Activated gamma-delta T cell treated with Interleukin-2 at 50 U/mL for 16 hours (primary cell): ENCODE data around the gene OR2S2.
A peak's percentile ranks its signal among the peaks of the same experiment; 100 is the strongest.
"Not testable (repeated sequence)": the region's sequence is repeated elsewhere in the genome, so short reads cannot be mapped to it uniquely, and the experiment has no call there.

ENCODE experiments used
- DNase-seq: peaks from one replicate; pipeline ENCODE4 v3.0.0-alpha.2; 2020

The OR2S2 gene

GRCh38 chr9:35960039-35960655 lies 2.2 kb upstream of the OR2S2 start:
- no peak for DNase-seq

DNA sequence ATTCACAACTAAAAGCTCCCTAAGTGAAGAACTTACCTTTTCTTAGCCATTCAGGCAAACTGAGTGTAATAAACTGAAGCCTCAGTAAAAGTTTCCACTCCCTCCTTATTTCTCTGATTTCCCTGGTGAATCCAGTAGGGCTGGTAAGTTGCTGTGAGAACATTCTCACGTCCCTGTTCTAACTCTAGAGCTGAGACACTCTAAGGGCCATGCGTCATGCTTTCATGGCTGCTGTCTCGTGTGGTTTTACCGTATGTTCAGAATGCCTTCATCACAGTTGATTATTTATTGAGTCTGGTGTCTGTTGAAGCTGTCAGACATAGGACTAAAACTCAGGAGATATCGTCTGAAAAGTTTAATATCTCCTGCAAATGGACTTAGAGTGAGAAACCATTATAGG lies 1.3 kb downstream of the OR2S2 start:
- no peak for DNase-seq

GRCh38 chr9:35954942-35955546 lies 2.9 kb downstream of the OR2S2 start:
- peak; percentile 29 for DNase-seq

DNA sequence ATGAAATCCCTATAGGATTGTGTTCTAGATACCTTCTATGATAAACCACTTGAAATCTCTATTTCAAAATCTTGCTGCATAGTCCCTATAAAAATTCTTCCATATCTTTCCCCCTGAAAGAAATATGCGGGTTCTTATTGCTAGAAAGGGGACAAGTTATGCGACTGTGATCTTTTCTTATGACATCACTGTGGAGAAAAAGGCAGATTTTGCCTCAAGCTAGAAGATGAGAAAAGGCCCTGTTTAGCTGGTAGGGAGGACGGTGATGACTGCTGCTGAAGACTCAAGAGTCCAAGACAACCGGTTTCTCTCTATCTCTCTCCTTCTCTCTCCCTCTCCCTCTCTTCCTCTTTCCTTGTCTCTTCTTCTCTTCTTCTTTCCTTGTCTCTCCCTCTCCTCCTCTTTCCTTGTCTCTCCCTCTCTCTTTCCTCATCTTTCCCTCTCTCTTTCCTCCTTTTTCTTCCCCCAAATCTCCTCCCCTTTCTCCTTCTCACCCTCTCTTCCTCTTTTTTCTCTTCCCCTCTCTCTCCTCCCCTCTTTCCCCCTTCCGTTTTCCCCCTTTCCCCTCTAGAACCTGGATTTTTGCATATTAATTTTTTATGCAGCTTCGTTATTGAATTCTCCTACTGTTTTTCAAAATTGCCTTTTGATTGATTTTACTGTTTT lies 5.3 kb downstream of the OR2S2 start:
- DNase-seq, result no peak

DNA sequence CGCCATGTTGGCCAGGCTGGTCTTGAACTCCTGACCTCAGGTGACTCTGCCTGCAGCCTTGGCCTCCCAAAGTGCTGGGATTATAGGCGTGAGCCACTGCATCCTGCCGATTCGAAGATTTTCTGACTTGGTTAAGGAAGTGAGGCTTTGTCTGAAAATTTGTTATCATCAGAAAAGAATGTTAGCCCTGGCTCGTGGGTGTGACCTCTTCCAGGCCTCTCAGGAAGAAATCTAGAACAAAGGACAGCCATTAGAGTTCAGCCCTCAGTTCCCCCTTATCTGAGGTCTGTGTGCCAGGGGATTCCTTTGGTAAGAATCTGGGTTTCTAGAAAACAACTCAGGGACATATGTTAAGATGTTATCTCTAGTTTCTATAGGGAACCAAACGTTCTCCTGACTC lies 6.2 kb downstream of the OR2S2 start:
- DNase-seq, result no peak

DNA sequence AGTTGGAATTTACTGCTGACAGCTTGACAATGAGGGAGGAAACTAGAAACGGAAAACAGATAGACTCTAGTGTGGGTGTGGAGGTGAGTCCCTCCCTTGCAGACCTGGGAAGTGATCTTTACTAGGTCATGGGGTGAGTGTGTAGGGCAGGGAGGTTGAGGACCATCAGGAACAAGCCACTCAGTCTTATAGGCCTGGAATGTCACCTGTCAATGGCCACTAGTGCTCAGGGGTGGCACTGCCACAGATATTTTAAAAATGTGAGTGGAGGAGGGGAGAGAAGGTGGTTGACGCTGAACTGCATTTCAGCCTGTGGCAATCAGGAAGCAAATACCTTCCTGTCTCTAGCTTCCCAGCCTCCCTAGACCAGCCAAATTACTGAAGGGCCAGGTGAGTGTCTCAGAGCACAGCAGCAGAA lies 9.0 kb downstream of the OR2S2 start:
- no peak for DNase-seq

DNA sequence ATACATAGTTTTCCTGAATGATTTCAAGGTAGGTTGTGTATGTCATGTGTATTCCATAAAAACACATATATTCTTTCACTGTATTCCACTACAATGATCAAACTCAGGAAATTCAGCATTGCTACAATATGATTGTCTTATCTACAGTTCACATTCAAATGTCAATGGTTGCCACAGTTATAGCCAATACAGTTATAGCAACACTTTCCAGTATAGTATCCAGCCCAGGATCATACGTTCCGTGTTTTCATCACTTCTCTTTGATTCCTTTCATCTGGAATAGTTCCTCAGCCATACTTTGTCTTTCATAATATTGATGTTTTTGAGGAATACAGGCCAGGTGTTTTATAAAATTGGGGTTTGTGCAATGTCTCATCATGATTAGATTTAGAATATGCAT lies 9.5 kb downstream of the OR2S2 start:
- DNase-seq, result no peak

GRCh38 chr9:35945341-35946018 lies 12.5 kb downstream of the OR2S2 start:
- DNase-seq, result peak; percentile 54

DNA sequence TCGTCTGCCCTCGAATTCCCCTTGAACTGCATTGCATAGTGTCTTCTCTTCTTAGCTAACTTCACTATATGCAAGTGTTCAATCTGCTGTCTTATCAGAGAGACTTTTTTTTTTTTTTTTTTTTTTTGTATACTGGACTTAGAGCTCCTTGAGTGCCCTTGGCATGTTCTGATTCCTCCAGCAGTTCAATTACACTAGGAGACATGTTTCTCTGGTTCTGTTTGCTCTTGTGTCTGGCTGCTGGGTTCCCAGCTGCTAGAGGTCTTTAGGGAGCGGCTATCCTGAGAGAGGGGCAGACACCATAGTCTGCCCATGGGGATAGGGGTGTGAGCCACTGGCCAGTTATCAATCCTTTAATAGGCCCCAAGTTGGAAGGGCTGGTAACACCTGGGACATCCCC lies 13.1 kb downstream of the OR2S2 start:
- DNase-seq, result no peak

DNA sequence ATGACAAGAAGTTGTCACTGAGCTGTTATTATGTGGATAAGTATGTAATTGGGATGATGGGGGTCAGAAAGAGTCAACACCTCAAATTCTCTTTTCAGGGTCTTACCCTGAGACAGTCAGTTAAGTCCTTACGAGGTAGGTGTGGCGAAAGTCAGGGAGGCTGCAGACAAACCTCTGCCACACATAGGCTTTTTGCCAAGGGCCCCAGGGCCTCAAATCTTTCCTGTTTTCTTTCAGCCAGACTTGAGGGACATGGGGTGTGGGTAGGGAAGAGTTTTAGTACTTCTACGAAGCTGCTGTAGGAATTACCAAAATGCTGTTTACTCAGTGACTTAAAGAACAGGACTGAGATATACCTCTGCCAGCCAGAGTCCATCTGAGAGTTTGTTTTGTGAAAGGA lies 13.8 kb downstream of the OR2S2 start:
- no peak for DNase-seq

DNA sequence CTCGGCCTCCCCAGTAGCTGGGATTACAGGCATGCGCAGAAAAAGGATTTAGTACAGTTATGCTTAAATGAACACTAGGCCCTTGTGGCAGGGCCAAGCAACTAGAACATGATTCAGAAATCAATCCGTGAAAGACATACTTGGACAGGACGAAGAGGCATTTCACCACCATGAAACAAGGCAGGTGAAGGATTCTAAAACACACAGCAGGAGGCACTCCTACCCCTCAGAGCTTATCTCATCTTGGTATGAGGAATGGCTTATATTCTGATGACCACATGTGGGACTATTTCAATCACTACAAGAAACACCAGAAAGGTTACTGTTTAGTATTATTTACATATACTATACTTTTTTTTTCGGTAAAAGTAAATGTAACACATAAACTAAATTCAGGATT lies 15.7 kb downstream of the OR2S2 start:
- no peak for DNase-seq

GRCh38 chr9:35940458-35941407 lies 17.2 kb downstream of the OR2S2 start:
- peak; percentile 9 for DNase-seq

DNA sequence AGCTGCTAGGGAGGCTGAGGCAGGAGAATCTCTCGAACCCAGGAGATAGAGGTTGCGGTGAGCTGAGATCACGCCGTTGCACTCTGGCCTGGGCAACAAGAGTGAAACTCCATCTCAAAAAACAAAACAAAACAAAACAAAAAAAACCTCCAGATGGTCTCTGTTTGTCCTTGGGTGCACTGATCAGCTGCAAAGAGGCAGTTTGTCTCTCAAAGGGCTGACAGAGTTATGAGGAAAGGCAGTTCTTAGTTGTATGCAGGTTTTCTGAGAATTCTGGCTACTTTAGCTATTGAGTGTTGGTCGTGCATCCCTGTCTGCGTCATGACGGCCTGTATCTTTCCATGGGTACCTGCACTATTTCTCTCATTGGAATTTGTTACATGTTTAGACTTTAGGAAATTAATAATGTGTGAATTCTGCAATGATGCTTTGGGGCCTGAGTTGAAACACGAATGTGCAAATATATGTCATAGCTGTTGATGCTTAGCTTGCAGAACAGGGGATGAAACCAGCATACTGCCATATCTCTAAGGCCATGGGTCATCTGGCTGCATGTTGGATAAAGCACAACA lies 18.2 kb downstream of the OR2S2 start:
- DNase-seq, result no peak

- no peak for DNase-seq
Measured at GRCh38 chr9:35938474-35939356, 19.2 kb downstream of the OR2S2 start.

DNA sequence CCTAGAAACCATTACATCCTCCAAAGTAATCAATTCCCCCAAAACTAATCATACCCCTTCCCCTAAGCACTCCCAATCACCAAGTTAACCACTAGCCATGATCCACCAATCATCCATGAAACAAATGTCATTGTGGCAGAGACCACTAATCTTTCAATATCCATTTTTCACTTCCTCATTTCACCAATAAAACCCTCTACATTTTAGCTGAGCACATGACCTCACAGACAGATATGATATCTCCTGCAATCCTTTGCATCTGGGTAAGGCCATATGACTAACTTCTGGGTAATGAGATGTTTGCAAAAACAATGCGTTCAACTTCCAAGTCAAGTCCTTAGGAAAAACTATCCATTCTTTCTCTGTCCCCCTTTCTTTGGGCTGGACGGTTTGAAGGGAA lies 20.7 kb downstream of the OR2S2 start:
- DNase-seq, result no peak

DNA sequence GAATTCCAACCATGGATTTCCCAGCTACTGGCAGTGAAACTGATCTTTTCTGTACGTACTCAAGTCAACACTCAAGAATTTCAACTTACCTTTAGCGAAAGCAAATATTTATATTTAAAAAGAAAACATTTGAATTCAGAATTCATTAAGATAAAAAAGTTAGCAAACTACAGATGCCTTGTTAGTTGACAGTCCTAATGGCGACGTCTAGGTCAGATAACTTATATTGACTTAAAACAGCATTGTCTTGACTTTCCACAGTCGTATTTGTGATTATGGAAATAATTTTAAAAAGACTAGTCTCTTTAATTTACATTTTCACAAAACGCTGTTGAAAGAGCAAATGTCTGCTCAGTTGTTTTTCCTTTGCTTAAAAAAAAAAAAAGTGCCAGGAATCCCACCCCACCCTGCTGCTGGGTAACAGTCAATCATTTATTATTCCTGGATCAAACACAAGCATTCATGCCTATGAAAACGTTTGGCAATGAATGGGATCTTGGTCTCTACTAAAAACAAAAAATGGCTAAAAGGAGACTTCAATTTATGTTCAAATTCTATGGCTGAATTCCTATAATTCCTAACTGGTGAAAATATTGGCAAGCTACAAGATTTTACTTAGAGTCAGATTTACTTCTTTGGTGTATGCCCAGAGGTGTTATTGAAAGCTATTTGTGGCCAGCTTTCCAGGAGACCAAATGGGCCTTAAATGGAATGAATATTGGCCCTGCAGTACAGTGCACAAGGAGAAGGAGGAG lies 22.0 kb downstream of the OR2S2 start:
- no peak for DNase-seq

DNA sequence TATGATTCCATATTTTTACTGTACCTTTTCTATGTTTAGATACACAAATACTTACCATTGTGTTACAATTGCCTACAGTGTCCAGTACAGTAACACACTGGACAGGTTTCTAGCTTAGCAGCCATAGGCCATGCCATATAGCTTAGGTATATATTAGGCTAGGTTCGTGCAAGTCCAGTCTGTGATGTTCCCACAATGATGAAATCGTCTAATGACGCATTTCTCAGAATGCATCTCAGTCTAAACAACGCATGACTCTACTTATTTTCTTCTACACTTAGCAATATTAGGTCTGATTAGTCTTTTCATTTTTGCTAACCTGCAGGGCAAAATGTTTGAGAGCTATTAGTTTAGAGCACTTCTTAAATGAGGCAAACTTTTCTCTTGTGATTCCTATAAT lies 22.7 kb downstream of the OR2S2 start:
- DNase-seq, result no peak

DNA sequence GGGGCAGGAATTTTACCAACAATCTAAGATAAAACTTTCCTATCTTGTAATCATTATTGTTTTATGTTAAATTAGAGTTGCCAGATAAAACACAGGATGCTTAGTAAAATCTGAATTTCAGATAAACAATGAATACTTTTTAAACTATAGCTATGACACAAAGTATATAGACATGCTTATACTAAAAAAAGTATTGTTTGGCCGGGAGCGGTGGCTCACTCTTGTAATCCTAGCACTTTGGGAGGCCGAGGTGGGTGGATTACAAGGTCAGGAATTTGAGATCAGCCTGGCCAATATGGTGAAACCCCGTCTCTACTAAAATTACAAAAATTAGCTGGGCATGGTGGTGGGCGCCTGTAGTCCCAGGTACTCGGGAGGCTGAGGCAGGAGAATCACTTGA lies 23.9 kb downstream of the OR2S2 start:
- not testable (repeated sequence) for DNase-seq

DNA sequence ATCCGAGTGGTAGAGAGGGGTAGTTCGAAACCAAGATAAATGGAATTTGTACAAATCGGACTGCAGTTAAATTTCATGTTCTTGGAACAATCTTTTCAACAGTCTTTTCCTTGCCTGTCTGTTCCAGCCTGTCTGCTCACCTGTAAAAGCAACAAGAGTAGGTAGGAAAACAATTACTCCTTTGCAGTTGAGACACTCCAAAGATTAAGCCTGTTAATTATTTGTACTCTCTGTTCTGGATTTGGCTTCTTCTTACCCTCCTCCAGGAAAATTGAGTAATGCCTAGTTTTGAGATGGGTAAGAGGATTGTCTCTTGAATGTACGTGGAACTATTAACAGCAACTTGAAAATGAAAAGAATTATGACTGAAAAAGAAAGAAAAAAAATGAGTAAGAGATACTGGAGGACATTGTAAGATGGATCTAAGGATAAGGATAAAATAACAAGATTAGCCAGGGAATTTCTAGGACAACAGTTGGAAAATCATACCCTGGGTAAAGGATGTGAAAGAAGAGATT lies 24.3 kb downstream of the OR2S2 start:
- no peak for DNase-seq

- DNase-seq, result no peak
Measured at GRCh38 chr9:35932735-35933134, 25.2 kb downstream of the OR2S2 start.
